LNCaP clone FGC (cell line): ENCODE data around the gene GRIA4.

Experiments
- DNase-seq: peaks from one replicate; pipeline ENCODE4 v3.0.0-alpha.2; 2011; ENCODE audit warnings: low read depth
- H3K4me3 ChIP-seq: 2 replicates; pipeline ENCODE4 v1.5.1; 2011; ENCODE audit warnings: mild to moderate bottlenecking, low read depth, low read length, control low read depth
- CTCF ChIP-seq: IDR thresholded peaks from 2 replicates; pipeline ENCODE4 v1.5.1; 2012; ENCODE audit warnings: mild to moderate bottlenecking; ENCODE audit not compliant: control insufficient read depth, insufficient read depth; ENCODE audit errors: extremely low read depth

Gene GRIA4

GRCh38 chr11:105821781-105822180 is 211.9 kb downstream of the GRIA4 start:
- no peak for TF ChIP-seq CTCF
- no peak for DNase-seq
- no peak overlapping the region for H3K4me3 ChIP-seq

- no peak for TF ChIP-seq CTCF
- H3K4me3 ChIP-seq = no peak overlapping the region
- no peak for DNase-seq
These were observed 213.7 kb downstream of the GRIA4 start for GRCh38 chr11:105823495-105824033.

- TF ChIP-seq CTCF = no peak
- DNase-seq = no peak
- H3K4me3 ChIP-seq = no peak overlapping the region
These were observed 214.7 kb downstream of the GRIA4 start for GRCh38 chr11:105824457-105825013.

GRCh38 chr11:105825141-105825540 is 215.3 kb downstream of the GRIA4 start:
- no peak for TF ChIP-seq CTCF
- H3K4me3 ChIP-seq = no peak overlapping the region
- DNase-seq = no peak

GRCh38 chr11:105827906-105828305 is 218.0 kb downstream of the GRIA4 start:
- no peak for TF ChIP-seq CTCF
- H3K4me3 ChIP-seq = no peak overlapping the region
- DNase-seq = no peak

GRCh38 chr11:105829084-105829483 is 219.2 kb downstream of the GRIA4 start:
- TF ChIP-seq CTCF = no peak
- no peak for DNase-seq
- no peak overlapping the region for H3K4me3 ChIP-seq

GRCh38 chr11:105834461-105834860 is 224.6 kb downstream of the GRIA4 start:
- DNase-seq = no peak
- H3K4me3 ChIP-seq = no peak overlapping the region

More at GRCh38 chr11:105834461-105834860, 224.6 kb downstream of the GRIA4 start:
- TF ChIP-seq CTCF = no peak
